HG02852 (cell line): Measurements from ENCODE around the gene ME3.
A peak's percentile ranks its signal among the peaks of the same experiment; 100 is the strongest.

Source experiments
- ATAC-seq: cut with Tn5 transposase; IDR thresholded peaks from one replicate; pipeline ENCODE4 v1.9.1; 2021; ENCODE audit warnings: mild to moderate bottlenecking, moderate library complexity; ENCODE audit not compliant: unreplicated experiment

The ME3 gene

DNA sequence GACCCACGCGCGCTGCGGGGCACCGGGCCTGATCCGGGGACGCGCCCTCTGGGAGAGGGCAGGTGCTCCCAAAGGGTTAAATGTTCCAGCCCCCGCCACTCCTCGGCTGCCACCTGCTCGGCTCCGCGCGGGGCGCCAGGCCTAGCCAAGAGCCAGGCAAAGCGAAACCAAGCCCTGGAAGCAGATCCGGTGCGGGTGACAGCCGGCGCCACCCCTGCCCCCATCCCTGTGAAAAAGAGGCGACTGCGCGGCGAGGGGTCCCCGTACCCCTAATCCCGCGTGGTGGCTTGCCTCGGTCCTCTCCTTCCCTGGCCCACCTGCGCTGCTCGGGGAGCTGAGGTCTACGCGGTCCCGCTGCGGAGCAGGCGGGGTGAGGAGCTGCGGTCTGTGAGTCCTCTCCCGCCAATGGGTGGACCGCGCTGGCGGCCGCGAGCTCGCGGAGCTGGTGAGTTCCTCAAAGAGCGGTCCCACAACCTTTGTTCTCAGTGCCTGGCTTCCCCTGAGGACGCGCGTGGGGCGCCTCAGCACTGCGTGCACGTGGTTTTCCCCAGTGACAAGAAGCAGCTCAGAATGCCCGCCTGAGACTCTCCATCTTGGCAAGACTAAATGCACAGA is at the start of gene ME3:
ME3 (minus strand) TSS at position 610 of the 615 bp plus-strand sequence.
- peak; percentile 62 for ATAC-seq

GRCh38 chr11:86722006-86722405 is 49.6 kb upstream of the ME3 start:
- ATAC-seq, result no peak

DNA sequence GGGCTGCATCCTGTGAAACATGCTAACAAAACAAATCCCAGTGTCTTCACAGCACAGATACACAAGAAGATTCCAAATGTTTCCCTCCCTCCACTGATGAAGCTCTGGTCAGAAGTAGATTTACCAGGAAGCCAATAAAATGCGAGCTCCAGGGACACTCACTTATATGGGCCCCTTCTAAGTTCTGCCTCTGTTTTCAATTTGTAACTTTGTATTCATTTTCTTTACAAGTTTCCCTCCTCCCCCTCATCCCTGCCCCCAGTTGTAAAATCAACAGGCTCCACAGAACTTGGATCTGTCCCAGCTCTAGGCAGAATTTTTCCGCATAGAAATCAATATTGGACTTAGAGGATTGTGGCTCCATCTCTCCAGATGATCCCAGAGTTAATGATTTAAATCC is 48.1 kb upstream of the ME3 start:
- no peak for ATAC-seq

- no peak for ATAC-seq
These were observed 47.5 kb upstream of the ME3 start for GRCh38 chr11:86719781-86720463.

GRCh38 chr11:86718999-86719398 is 46.6 kb upstream of the ME3 start:
- no peak for ATAC-seq

DNA sequence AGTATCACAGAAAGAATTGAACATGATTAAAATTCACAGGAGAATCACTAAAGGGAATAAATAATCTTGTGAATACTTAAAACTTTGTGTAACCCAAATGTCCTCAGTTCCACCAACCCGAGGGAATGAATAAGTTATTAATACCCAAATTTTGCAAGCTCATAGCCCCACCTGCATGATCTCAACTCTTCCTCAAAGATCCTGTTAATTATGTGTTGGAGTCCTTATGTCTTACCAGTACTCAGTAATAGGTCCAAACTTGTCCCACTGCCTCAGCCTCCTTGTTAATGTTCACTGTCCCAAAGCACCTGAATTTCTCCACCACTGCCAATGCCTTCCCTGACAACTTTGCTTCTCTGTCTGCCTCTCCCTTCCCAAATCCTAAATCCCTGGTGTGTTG is 46.1 kb upstream of the ME3 start:
- no peak for ATAC-seq

- ATAC-seq, result no peak
These were observed 45.5 kb upstream of the ME3 start for GRCh38 chr11:86717817-86718501.

DNA sequence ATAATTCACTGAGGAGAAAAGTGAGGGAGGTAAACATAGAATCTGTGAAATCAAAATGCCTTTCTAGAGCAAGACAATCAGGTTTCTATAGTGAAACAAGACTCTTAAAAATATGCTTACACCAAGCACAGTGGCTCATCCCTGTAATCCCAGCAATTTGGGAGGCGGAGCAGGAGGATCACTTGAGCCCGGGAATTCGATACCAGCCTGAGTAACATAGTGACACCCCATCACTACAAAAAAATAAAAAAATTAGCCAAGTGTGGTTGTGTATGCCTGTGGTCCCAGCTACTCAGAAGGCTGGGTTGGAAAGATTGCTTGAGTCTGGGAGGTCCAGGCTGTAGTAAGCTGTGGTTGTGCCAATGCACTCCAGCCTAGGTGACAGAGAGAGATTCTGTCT is 43.2 kb upstream of the ME3 start:
- ATAC-seq, result no peak

DNA sequence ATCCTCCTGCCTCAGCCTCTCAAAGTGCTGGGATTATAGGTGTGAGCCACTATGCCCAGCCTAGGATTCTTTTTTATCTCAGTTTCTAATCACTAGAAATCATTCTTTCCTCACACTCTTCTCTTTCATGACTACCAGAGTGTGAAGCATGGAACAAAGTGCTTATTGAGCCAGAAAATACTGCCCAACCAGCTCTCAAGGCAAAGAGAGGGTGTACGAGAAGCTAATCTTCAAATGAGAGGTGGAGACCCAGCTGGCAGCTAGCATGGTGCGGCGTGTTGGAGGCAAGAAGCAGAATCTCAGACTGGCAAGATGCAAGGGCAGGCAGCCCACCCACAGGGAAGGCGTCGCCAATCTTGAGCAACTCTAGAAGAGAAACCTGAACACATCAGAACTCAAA is 41.1 kb upstream of the ME3 start:
- no peak for ATAC-seq

DNA sequence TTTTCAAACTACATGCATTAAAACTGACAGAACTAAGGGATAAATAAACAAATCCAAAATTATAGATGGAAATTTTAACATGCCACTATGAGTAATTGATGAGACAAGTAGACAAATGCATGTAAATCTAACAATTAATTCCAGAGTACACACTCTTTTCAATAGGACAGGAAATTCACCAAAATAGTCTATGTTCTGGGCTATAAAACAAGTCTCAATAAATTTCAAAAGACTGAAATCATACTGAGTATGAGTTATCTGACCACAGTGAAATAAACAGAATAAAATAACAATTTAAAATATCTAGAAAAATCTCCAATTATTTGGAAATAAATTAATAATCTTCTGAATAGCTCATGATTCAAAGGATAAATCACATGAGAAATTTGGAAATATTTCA is 38.5 kb upstream of the ME3 start:
- no peak for ATAC-seq

GRCh38 chr11:86708669-86709068 is 36.3 kb upstream of the ME3 start:
- no peak for ATAC-seq

DNA sequence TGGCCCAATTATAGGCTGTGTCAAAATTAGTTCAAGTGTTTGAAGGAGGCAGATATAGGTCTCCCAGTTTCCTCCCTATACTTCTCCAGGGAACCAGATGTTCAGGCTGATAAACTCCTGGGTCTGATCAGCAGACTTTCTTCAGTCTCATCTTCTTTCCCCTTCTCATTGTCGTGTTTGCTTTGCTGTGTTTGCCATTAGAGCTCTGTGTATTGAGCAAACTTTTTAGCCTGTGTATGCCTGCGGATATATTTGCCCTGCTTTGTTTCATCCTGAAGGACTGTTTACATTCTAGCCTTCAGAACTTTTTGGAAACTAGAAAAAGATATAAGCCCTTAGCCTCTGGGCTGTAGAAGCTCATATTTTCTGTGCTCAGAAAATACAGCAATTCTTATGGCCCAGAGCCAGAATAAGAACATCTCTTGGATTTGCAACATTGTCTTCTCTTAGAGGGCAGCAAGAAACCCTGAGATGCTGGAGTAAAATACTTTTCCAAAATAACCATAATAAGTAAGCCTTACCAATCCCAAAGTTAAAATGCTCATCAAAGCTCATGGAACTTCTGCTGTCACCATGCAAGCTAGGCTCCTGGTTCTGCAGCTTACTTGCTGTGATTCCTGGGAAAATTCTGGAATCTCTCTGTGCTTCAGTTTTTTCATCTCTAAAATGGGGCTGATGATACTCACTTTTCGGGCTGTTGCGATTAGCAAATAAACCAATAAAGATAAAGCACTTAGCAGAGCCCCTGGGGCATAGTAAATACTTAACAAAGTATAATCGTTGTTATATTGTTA is 34.1 kb upstream of the ME3 start:
- no peak for ATAC-seq

DNA sequence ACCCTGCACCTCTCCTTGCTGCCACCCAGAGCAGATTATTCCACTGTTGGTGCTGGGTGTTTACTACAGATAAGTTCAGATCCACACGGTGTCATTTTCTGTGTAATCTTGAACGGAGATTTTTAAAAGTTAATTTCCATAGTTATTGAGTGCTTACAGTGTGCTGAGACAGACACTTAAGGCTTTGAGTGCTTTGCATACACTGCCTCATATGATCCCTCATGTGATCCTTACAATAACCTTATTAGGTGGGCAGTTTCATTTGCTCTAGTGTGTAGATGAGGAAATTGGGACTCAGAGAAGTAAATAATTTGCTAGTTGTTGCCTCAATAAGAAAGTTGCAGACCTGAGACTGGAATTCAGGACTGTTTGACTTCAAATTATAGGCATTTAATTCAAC is 32.3 kb upstream of the ME3 start:
- ATAC-seq, result no peak

DNA sequence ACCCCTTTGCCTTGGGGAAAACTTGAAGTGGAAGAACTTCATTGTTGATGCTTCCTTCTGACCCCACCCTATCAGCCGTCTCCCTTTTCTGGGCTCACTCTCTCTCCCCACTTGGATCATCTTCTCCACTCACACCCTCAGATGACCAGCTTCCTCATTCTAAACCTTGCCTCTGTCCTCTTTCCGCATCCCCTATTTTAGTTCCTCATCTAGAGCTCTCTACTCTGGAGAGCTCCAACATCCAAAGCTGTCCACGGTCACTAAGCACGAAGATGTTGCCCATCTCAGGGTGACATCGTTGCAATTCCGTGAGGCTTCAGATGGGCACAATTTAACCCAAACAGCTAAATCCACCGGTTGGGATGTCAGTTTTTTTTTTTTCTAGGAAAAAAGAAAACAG is 31.6 kb upstream of the ME3 start:
- no peak for ATAC-seq

DNA sequence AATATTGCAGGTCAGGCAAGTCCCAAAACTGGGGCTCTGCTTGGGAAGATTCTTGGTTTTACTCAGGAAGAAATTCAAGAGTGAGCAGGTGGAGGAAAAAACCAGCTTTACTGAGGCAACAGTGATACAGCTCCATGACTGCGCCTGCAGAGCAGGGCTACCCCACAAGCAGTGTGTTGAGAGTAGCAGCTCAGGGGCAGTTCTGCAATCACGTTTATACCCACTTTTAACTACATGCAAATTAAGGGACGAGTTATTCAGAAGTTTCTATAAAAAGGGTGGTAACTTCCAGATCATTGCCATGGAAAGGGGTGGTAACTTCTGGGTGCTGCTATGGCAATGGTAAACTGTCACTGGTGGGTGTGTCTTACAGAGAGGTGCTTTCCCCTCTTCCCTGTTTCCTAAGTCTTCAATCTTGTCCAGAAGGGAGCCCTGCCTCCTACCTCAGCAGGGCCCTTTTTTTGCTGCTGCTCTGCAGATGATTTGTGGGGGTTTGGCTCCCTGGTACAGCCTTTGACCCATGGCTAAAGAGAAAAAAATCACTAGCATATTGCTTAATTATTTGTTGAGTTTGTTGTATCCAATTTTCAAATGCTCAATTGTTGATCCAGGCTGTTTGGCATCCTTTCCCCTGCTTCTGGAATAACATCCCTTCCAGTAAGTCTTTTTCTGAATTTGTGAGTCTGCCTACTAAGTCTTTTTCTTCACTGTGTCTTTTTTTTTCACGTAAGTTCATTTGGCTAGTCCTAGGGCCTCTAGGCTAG is 30.0 kb upstream of the ME3 start:
- no peak for ATAC-seq

GRCh38 chr11:86699040-86699791 is 26.8 kb upstream of the ME3 start:
- ATAC-seq, result no peak

DNA sequence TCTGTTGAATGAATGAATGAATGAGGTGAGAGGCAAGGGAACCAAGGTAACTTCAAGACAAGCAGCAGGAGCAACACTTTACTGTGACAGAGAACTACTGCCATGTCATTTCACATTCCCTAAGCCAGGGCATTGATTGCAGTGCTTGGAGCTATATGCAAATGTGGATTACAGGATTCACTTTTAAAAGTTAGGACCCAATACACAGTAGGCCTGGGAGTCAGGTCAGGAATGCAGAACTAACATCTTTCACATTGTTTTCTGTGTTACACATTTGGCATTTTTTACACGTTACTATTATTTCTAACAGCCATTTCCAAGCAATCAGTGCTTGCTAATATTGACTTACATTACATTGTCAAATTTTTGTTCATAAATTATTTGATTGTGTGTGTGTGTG is 26.2 kb upstream of the ME3 start:
- no peak for ATAC-seq

DNA sequence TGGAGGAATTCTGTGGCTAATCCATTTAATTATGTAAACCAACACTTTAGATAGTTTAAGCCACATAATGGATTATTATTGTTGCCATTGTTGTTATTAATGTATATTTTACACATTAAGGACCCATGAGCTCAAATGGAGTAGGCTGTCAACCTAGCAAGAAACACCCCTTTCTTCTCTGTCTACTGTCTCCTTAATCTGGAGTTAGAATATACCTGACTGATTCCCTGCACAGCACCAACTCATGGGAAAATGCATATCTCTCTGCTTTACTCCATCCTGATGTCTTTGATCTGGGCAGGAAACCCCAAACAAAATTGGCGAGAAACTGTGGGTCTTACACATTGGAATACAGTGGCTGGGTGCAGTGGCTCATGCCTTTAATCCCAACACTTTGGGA is 24.0 kb upstream of the ME3 start:
- ATAC-seq, result no peak

DNA sequence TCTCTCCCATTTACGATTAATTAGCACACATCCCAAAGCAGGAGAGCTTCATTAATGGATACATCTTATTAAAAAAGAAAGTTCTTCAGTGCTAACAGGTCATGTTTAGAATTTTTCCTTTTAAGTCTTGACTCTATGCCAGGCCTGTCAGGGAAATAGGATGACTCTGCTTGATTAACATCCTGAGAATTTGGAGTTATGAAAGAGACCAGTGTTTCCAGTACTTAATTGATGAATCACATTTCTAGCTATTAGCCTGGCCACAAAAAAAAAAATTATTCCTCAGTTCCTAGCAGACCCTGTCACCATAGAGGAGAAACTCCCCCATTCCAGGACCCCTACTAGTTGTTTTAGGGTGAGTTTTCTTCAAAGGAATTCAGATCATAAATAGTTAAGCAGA is 23.6 kb upstream of the ME3 start:
- ATAC-seq, result no peak

DNA sequence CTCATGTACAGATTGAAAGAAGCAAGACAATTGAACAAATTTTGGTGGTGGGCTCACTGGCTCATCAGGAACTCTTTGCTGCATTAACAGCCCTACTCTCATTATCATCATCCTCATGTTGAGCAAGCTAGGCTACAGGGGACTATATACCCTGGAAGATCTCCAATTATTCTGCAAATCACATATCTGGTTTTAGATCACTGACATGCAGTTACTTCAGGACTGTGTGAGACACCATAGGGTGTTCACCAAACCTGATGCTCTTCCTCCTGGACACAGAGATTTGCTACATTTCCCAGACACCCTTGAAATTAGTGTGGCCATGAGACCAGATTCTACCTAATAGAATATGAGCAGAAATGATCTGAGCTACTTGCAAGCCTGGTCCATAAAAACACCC is 23.0 kb upstream of the ME3 start:
- ATAC-seq, result no peak
